Type B pancreatic cell (in vitro differentiated cells): Measurements from ENCODE around the gene PEX16. TPM values are rescaled to one million over a fixed set of nuclear protein-coding genes. Genes with fewer than 3 reads are reported as not detected.

Experiments
- DNase-seq: peaks from one replicate; pipeline ENCODE4 v3.0.0; 2021; ENCODE audit warnings: mixed read lengths; ENCODE audit not compliant: unreplicated experiment; ENCODE audit errors: extremely low spot score
- H3K27ac Mint-ChIP-seq: 2 replicates; pipeline ENCODE4 v1.8.0; 2021; ENCODE audit warnings: mild to moderate bottlenecking, mixed read lengths
- H3K27me3 Mint-ChIP-seq: 2 replicates; pipeline ENCODE4 v1.8.0; 2021; ENCODE audit warnings: mixed read lengths
- H3K36me3 Mint-ChIP-seq: 2 replicates; pipeline ENCODE4 v1.8.0; 2021; ENCODE audit warnings: mixed read lengths
- H3K4me1 Mint-ChIP-seq: one replicate; pipeline ENCODE4 v1.8.0; 2021; ENCODE audit warnings: mixed read lengths; ENCODE audit not compliant: unreplicated experiment
- H3K4me3 Mint-ChIP-seq: 2 replicates; pipeline ENCODE4 v1.8.0; 2021; ENCODE audit warnings: mild to moderate bottlenecking, mixed read lengths
- H3K9me3 Mint-ChIP-seq: 2 replicates; pipeline ENCODE4 v1.8.0; 2021; ENCODE audit warnings: mixed read lengths
- long read RNA-seq: library from polyadenylated mRNA; unstranded; transcript quantifications from one replicate; pipeline ENCODE4 v2.0.0, GENCODE V29; 2020
- total RNA-seq: library from RNA; stranded (reverse); gene quantifications from 2 replicates; pipeline ENCODE4 v1.2.1, GENCODE V29; 2021; ENCODE audit warnings: low replicate concordance
- TF ChIP-seq, protein P1 (sequence below): fragments of 200-600 bp; sonication (generic); conservative IDR thresholded peaks from 2 replicates; pipeline ENCODE4 v1.5.0; 2021; ENCODE audit warnings: antibody characterized with exemption, mild to moderate bottlenecking

Gene PEX16
- 21.7 and 26.7 TPM in 2 replicates for total RNA-seq
- long read RNA-seq, transcript PEX16-202 (11 exons, 1,335 nt), result major isoform, 16 of 21 reads
- long read RNA-seq, partial matches to known transcripts, result 1 of 21 reads
- long read RNA-seq, other reads (novel, unspliced or antisense), result 4 of 21 reads

GRCh38 chr11:45917623-45918330, at the start of gene PEX16:
Gene PEX16, minus strand, starts transcription at chr11:45917877. Its CDS starts 66 bp downstream, at chr11:45917811.
- H3K27ac Mint-ChIP-seq, result peak within 1 kb of the TSS; percentile 98
- H3K36me3 Mint-ChIP-seq, result no peaks in the 10 kb centered on the region
- H3K4me1 Mint-ChIP-seq, result peaks cover 5% of the 10 kb centered on the region
- peaks cover 13% of the 10 kb centered on the region for H3K27me3 Mint-ChIP-seq
- TF ChIP-seq, protein P1, sequence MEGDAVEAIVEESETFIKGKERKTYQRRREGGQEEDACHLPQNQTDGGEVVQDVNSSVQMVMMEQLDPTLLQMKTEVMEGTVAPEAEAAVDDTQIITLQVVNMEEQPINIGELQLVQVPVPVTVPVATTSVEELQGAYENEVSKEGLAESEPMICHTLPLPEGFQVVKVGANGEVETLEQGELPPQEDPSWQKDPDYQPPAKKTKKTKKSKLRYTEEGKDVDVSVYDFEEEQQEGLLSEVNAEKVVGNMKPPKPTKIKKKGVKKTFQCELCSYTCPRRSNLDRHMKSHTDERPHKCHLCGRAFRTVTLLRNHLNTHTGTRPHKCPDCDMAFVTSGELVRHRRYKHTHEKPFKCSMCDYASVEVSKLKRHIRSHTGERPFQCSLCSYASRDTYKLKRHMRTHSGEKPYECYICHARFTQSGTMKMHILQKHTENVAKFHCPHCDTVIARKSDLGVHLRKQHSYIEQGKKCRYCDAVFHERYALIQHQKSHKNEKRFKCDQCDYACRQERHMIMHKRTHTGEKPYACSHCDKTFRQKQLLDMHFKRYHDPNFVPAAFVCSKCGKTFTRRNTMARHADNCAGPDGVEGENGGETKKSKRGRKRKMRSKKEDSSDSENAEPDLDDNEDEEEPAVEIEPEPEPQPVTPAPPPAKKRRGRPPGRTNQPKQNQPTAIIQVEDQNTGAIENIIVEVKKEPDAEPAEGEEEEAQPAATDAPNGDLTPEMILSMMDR, result no peak
- peak within 1 kb of the TSS; percentile 99 for H3K4me3 Mint-ChIP-seq
- no peaks in the 10 kb centered on the region for H3K9me3 Mint-ChIP-seq
- peak; percentile 96 for DNase-seq

DNA sequence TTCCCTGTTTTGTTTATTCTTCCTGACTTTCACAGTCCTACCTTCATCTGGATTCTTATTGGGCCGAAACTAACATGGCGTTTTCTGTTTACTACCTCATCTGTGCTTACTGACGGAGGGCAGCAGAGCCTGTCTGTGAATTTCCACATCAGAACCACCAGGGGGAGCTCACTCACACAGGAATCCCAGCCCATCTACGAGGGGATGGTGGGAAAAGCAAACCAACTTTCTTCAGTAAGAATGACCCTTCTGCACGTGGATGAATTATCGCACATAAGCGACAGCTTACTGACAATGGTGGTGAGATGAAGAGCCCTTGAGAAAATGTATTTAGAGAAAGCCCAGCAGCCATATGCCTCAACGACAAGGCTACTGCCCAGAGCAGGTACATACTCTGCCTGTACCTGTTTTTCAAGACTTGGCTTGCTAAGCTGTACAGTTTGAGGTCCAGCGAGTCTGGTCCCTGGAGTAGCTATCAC, 47.3 kb upstream of the PEX16 start:
- TF ChIP-seq, protein P1, result peak; percentile 93
- Mint-ChIP-seq H3K4me3 (no peak overlapping the region), H3K36me3 (peaks cover 13% of the 10 kb centered on the region), H3K27me3 (no peaks in the 10 kb centered on the region), H3K9me3 (no peaks in the 10 kb centered on the region), H3K4me1 (no peaks in the 10 kb centered on the region), H3K27ac (no peak overlapping the region)
- no peak for DNase-seq

DNA sequence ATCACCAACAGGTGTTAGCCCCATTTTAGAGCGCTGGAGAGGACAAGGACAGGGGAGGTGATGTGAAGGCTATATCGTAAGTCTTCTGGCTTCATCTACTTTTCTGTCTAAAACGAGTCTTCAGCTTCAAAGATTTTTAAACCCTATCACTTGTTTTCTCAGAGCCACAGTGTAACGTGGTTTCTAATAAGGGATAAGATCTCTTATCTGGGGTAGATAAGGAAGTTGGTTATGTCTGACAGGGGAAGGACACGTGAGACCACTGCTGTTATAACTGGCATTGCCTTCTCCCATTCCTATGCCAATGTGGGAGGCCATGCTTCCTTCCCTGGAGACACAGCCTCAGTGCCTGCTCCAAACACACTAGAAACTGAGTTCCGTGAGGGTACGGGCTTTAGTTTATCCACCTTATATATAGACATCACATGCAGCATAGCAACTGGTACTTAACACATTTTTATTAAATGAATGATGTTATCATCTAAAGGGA, 44.1 kb upstream of the PEX16 start:
- no peaks in the 10 kb centered on the region for H3K27me3 Mint-ChIP-seq
- H3K4me3 Mint-ChIP-seq, result no peak overlapping the region
- DNase-seq, result no peak
- H3K9me3 Mint-ChIP-seq, result no peaks in the 10 kb centered on the region
- peaks cover 12% of the 10 kb centered on the region for H3K36me3 Mint-ChIP-seq
- H3K4me1 Mint-ChIP-seq, result no peaks in the 10 kb centered on the region
- H3K27ac Mint-ChIP-seq, result no peak overlapping the region
- TF ChIP-seq, protein P1, result no peak

GRCh38 chr11:45960387-45961095, 42.9 kb upstream of the PEX16 start:
- H3K27ac Mint-ChIP-seq, result no peak overlapping the region
- TF ChIP-seq, protein P1, result no peak
- H3K4me1 Mint-ChIP-seq, result no peaks in the 10 kb centered on the region
- H3K9me3 Mint-ChIP-seq, result no peaks in the 10 kb centered on the region
- peaks cover 12% of the 10 kb centered on the region for H3K36me3 Mint-ChIP-seq
- H3K27me3 Mint-ChIP-seq, result no peaks in the 10 kb centered on the region
- no peak for DNase-seq
- H3K4me3 Mint-ChIP-seq, result no peak overlapping the region

GRCh38 chr11:45959851-45960250, 42.2 kb upstream of the PEX16 start:
- H3K27me3 Mint-ChIP-seq, result no peaks in the 10 kb centered on the region

More at GRCh38 chr11:45959851-45960250, 42.2 kb upstream of the PEX16 start:
- H3K4me3 Mint-ChIP-seq, result no peak overlapping the region
- no peaks in the 10 kb centered on the region for H3K9me3 Mint-ChIP-seq
- peaks cover 12% of the 10 kb centered on the region for H3K36me3 Mint-ChIP-seq
- no peak for DNase-seq
- no peaks in the 10 kb centered on the region for H3K4me1 Mint-ChIP-seq
- H3K27ac Mint-ChIP-seq, result no peak overlapping the region
- TF ChIP-seq, protein P1, result no peak
